ENCODE results near the gene SPINT3. TPM values are rescaled to one million over a fixed set of nuclear protein-coding genes. Genes with fewer than 3 reads are reported as not detected.

Gene SPINT3
- total and polyA plus RNA-seq, 7 donors: not detected

GRCh38 chr20:45510242-45510862, 5.1 kb downstream of the SPINT3 start:
- H3K4me3 ChIP-seq: no peak overlapping the region
- H3K27ac ChIP-seq: no peak overlapping the region
- no peaks in the 10 kb centered on the region for H3K36me3 ChIP-seq
- no peaks in the 10 kb centered on the region for H3K9me3 ChIP-seq
- intact Hi-C loops (cut with DNase I): no loop called here
- WGBS, 2 donors: 81 to 92% methylated on average over 5 of the region's 5 CpGs
- TF ChIP-seq POLR2A (IDR thresholded peaks at IDR 0.05) (no peak), EP300 (IDR thresholded peaks at IDR 0.05) (no peak)
- no peaks in the 10 kb centered on the region for H3K4me1 ChIP-seq
- DNase-seq: no peak
- no peaks in the 10 kb centered on the region for H3K27me3 ChIP-seq

GRCh38 chr20:45509091-45509490, 6.3 kb downstream of the SPINT3 start:
- Histone ChIP-seq H3K36me3 (no peaks in the 10 kb centered on the region), H3K27ac (no peak overlapping the region), H3K9me3 (no peaks in the 10 kb centered on the region), H3K4me1 (no peaks in the 10 kb centered on the region), H3K27me3 (no peaks in the 10 kb centered on the region), H3K4me3 (no peak overlapping the region)
- WGBS, 2 donors: 81 to 86% methylated on average over 4 of the region's 4 CpGs
- intact Hi-C loops (cut with DNase I): no loop called here
- TF ChIP-seq POLR2A (IDR thresholded peaks at IDR 0.05): no peak
- TF ChIP-seq POLR2AphosphoS5 (IDR thresholded peaks at IDR 0.05): no peak
- no peak for TF ChIP-seq CTCF (IDR thresholded peaks at IDR 0.05)
- no peak for TF ChIP-seq EP300 (IDR thresholded peaks at IDR 0.05)
- no peak for DNase-seq

DNA sequence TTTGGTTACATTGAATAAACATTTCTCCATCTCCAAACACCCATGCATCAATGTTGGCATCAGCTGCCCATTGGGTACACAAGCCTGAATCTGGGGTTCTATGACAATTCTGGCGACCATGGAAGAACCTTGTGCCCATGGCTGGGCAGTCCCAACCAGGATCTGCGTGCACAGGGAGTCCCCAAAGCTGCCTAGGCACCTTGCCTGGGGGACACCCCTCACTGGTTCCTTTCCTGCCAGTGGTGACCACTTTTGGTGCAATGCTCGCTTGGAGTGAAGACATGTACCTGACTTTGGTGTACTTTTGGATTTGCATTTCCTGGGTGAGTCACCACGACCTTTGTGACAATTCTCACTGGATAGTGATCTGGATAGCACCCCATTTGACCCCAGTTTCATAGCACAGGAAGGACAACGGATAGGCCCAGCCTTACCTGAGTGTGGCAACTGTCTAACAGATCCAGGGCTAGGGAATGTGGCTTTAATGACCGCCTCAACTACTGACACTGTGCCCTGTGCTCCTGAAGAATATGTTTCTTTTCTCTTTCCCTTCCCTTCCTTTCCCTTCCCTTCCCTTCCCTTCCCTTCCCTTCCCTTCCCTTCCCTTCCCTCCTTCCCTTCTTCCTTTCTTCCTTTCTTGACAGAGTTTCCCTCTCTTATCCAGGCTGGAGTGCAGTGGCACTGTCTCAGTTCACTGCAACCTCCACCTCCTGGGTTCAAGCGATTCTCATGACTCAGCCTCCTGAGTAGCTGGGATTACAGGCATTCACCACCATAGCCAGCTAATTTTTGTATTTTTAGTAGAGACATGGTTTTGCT, 7.1 kb downstream of the SPINT3 start:
- Histone ChIP-seq H3K9me3 (no peaks in the 10 kb centered on the region), H3K27me3 (no peaks in the 10 kb centered on the region), H3K4me3 (no peak overlapping the region), H3K27ac (no peak overlapping the region), H3K4me1 (no peaks in the 10 kb centered on the region), H3K36me3 (no peaks in the 10 kb centered on the region)
- intact Hi-C loops (cut with DNase I): no loop called here
- no peak for DNase-seq
- WGBS, 2 donors: 74 to 79% methylated on average over 7 of the region's 7 CpGs
- no peak for TF ChIP-seq CTCF (IDR thresholded peaks at IDR 0.05)
- TF ChIP-seq EP300 (IDR thresholded peaks at IDR 0.05): no peak
- TF ChIP-seq POLR2AphosphoS5 (IDR thresholded peaks at IDR 0.05): no peak
- TF ChIP-seq POLR2A (IDR thresholded peaks at IDR 0.05): no peak

DNA sequence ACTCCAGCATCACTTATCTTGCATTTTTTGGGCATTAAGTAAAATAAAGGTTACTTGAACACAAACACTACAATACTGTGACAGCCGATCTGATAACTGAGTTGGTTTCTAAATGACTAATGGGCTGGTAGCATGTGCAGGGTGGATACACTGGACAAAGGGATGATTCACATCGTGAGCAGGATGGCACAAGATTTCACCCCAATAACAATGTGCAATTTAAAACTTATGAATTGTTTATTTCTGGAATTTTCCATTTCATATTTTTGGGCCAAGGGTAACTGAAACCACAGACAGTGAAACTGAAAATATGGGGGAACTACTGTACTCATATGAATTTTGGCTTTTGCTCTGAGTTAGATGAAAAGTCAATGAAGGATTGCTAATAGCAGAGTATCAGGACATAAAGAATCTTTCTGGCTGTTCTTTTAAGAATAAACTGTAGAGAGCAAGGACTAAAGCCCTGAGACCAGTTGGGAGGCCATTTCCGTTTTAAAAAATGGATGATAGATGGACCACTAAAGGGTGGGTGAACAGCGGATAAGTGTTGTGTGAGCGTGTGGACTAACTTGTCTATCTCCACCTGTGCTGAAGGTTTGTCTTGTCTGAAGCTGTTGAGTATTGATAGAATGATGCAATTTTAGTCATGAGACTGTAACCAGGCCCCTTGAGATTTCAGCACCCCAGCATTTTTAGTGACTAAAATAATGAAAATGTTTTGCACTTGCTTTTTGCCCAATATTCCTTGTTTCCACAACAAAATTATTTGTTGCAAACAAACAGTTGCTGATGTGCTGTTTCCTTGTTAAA, 8.2 kb downstream of the SPINT3 start:
- DNase-seq: no peak
- H3K9me3 ChIP-seq: no peaks in the 10 kb centered on the region
- intact Hi-C loops (cut with DNase I): no loop called here
- peaks cover 0 to 9% (median 8%) of the 10 kb centered on the region in 4 donors for H3K4me1 ChIP-seq
- no peak overlapping the region for H3K4me3 ChIP-seq
- 85 to 91% methylated on average over 5 of the region's 5 CpGs for WGBS, 2 donors
- TF ChIP-seq POLR2A (IDR thresholded peaks at IDR 0.05): no peak
- no peak for TF ChIP-seq POLR2AphosphoS5 (IDR thresholded peaks at IDR 0.05)
- no peak for TF ChIP-seq CTCF (IDR thresholded peaks at IDR 0.05)
- no peak for TF ChIP-seq EP300 (IDR thresholded peaks at IDR 0.05)
- H3K27me3 ChIP-seq: no peaks in the 10 kb centered on the region
- H3K36me3 ChIP-seq: no peaks in the 10 kb centered on the region
- H3K27ac ChIP-seq: no peak overlapping the region

- 89 to 95% methylated on average over 2 of the region's 2 CpGs for WGBS, 2 donors
- no peak for TF ChIP-seq CTCF (IDR thresholded peaks at IDR 0.05)
- no peak for TF ChIP-seq POLR2AphosphoS5 (IDR thresholded peaks at IDR 0.05)
- TF ChIP-seq EP300 (IDR thresholded peaks at IDR 0.05): no peak
- Histone ChIP-seq H3K27me3 (no peaks in the 10 kb centered on the region), H3K9me3 (no peaks in the 10 kb centered on the region), H3K4me1 (peaks cover 0 to 17% (median 14%) of the 10 kb centered on the region in 4 donors), H3K27ac (no peak overlapping the region), H3K36me3 (no peaks in the 10 kb centered on the region), H3K4me3 (no peak overlapping the region)
- intact Hi-C loops (cut with DNase I): no loop called here
- no peak for DNase-seq
Measured at GRCh38 chr20:45506398-45506797, 9.0 kb downstream of the SPINT3 start.
